Osteocyte (in vitro differentiated cells): ENCODE results near the gene PRPF31. TPM values are rescaled to one million over a fixed set of nuclear protein-coding genes. Genes with fewer than 3 reads are reported as not detected.

Experiments
- DNase-seq: peaks from one replicate; pipeline ENCODE4 v3.0.0; 2021; ENCODE audit warnings: mixed read lengths; ENCODE audit not compliant: unreplicated experiment; ENCODE audit errors: extremely low spot score
- H3K27ac Mint-ChIP-seq: one replicate; pipeline ENCODE4 v1.8.0; 2021; ENCODE audit warnings: mild to moderate bottlenecking, mixed read lengths; ENCODE audit not compliant: unreplicated experiment
- H3K27me3 Mint-ChIP-seq: one replicate; pipeline ENCODE4 v1.8.0; 2021; ENCODE audit warnings: mixed read lengths; ENCODE audit not compliant: unreplicated experiment
- H3K36me3 Mint-ChIP-seq: one replicate; pipeline ENCODE4 v1.8.0; 2021; ENCODE audit warnings: mixed read lengths; ENCODE audit not compliant: unreplicated experiment
- H3K4me1 Mint-ChIP-seq: one replicate; pipeline ENCODE4 v1.8.0; 2021; ENCODE audit warnings: mixed read lengths; ENCODE audit not compliant: unreplicated experiment
- H3K4me3 Mint-ChIP-seq: one replicate; pipeline ENCODE4 v1.8.0; 2021; ENCODE audit warnings: mild to moderate bottlenecking, moderate library complexity, mixed read lengths; ENCODE audit not compliant: unreplicated experiment
- H3K9me3 Mint-ChIP-seq: one replicate; pipeline ENCODE4 v1.8.0; 2021; ENCODE audit warnings: mixed read lengths; ENCODE audit not compliant: unreplicated experiment
- CTCF ChIP-seq: fragments of 200-600 bp; sonication (generic); IDR thresholded peaks from 2 replicates; pipeline ENCODE4 v1.5.0; 2021; ENCODE audit warnings: antibody characterized with exemption, mild to moderate bottlenecking, moderate library complexity
- total RNA-seq: library from RNA; stranded (reverse); gene quantifications from 2 replicates; pipeline ENCODE4 v1.2.1, GENCODE V29; 2021

PRPF31 gene
- total RNA-seq, 1 donor from 2014 or later, result 68.4 TPM

DNA sequence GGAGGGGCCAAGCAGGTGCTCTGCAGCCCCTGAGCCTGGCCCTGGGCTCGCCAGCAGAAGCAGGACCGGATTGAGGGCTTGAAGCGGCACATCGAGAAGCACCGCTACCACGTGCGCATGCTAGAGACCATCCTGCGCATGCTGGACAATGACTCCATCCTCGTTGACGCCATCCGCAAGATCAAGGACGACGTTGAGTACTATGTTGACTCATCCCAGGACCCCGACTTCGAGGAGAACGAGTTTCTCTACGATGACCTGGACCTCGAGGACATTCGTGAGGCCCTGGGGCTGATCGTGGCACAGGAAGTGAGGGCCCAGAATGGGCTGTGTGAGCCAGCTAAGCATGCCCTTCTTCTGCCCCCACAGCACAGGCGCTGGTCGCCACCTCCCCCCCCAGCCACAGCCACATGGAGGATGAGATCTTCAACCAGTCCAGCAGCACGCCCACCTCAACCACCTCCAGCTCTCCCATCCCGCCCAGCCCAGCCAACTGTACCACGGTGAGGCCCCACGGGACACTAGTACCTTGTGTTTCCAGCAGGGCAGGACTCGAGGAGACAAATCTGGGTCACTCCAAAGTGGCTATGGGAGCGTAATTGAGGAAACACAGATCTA lies 30.1 kb downstream of the PRPF31 start:
- DNase-seq, result no peak
- Mint-ChIP-seq H3K36me3 (peaks cover 48% of the 10 kb centered on the region), H3K27ac (no peak overlapping the region), H3K9me3 (no peaks in the 10 kb centered on the region), H3K27me3 (no peaks in the 10 kb centered on the region), H3K4me3 (no peak overlapping the region), H3K4me1 (peaks cover 3% of the 10 kb centered on the region)
- TF ChIP-seq CTCF, result no peak

DNA sequence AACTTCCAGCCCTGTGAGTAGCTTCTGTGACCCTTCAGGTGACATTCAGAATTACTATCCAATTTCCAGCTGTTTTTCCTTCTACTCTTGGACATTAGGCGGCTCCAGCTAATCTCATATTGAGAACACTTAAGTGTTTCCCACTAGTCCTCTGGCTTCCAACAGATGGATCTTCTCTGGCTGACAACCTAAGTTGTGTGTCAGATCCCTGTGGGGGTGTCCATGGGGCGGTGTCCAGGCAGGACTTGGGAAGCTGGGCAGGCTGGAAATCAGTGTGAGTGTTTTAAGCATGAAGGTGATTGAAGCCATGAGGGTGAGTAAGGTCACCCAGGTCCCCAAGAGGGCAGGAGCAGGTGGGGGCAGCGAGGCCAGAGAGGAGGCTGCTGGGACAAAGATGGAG lies 32.1 kb downstream of the PRPF31 start:
- no peak overlapping the region for H3K27ac Mint-ChIP-seq
- TF ChIP-seq CTCF, result no peak
- H3K27me3 Mint-ChIP-seq, result no peaks in the 10 kb centered on the region
- no peaks in the 10 kb centered on the region for H3K9me3 Mint-ChIP-seq
- no peak for DNase-seq
- H3K4me3 Mint-ChIP-seq, result no peak overlapping the region
- H3K36me3 Mint-ChIP-seq, result peaks cover 53% of the 10 kb centered on the region
- no peaks in the 10 kb centered on the region for H3K4me1 Mint-ChIP-seq

- Mint-ChIP-seq H3K4me3 (no peak overlapping the region), H3K27ac (no peak overlapping the region), H3K36me3 (peaks cover 53% of the 10 kb centered on the region), H3K4me1 (peaks cover 2% of the 10 kb centered on the region), H3K9me3 (no peaks in the 10 kb centered on the region), H3K27me3 (no peaks in the 10 kb centered on the region)
- TF ChIP-seq CTCF, result no peak
- DNase-seq, result no peak
These were observed 32.6 kb downstream of the PRPF31 start for GRCh38 chr19:54148158-54148557.

DNA sequence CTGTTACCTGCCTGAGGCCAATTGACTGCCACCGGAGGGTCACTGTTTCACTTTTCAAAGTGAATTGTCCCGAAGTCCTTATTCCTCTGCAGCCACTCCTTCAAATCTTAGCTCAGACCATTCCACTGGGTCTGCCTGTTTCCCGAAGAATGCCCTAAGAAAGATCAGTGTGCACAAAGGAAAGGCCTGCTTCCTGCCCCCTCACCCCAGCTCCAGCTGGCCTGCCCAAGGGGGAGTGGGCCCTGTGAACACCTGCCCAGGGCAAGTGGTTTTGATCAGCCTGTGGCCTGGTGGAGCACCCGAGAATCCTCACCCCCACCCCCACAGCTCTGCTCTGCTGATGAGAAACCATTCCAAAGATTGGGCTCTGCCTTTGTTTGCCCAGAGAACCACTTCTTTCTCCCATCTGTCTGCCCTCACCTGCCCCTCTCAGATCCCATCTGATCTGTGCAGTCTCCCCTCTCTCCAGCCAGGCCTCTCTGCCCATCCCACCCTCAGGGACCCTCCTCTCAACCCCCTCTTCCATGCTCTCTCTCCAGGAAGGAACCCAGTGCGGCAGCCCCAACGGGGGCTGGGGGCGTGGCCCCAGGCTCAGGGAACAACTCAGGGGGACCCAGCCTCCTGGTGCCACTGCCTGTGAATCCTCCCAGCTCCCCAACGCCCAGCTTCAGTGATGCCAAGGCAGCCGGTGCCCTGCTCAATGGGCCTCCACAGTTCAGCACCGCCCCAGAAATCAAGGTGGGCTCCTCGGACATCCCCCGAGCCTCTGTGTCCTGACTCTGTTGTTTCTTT lies 33.7 kb downstream of the PRPF31 start:
- H3K4me3 Mint-ChIP-seq, result no peak overlapping the region
- no peaks in the 10 kb centered on the region for H3K27me3 Mint-ChIP-seq
- H3K4me1 Mint-ChIP-seq, result peaks cover 7% of the 10 kb centered on the region
- no peak for DNase-seq
- H3K36me3 Mint-ChIP-seq, result peaks cover 51% of the 10 kb centered on the region
- no peak for TF ChIP-seq CTCF
- no peak overlapping the region for H3K27ac Mint-ChIP-seq
- H3K9me3 Mint-ChIP-seq, result no peaks in the 10 kb centered on the region

- no peak for TF ChIP-seq CTCF
- H3K27me3 Mint-ChIP-seq, result no peaks in the 10 kb centered on the region
- H3K27ac Mint-ChIP-seq, result no peak overlapping the region
- no peaks in the 10 kb centered on the region for H3K9me3 Mint-ChIP-seq
- H3K4me1 Mint-ChIP-seq, result peaks cover 7% of the 10 kb centered on the region
- H3K36me3 Mint-ChIP-seq, result peaks cover 48% of the 10 kb centered on the region
- no peak overlapping the region for H3K4me3 Mint-ChIP-seq
- DNase-seq, result no peak
These were observed 35.9 kb downstream of the PRPF31 start for GRCh38 chr19:54151362-54152035.
